DOHH2 (cell line): Measurements from ENCODE around the gene RBBP8NL.

ENCODE experiments used
- CTCF ChIP-seq: fragments of 200-600 bp; sonication (generic); IDR thresholded peaks from one replicate; pipeline ENCODE4 v1.5.1; 2014; ENCODE audit warnings: antibody characterized with exemption, mild to moderate bottlenecking, low read depth, low read length; ENCODE audit not compliant: poor library complexity, severe bottlenecking
- EZH2phosphoT487 ChIP-seq: fragments of 200-600 bp; sonication (generic); IDR thresholded peaks from 2 replicates; pipeline ENCODE4 v1.6.1; 2017; ENCODE audit warnings: borderline replicate concordance, mild to moderate bottlenecking, antibody characterized with exemption, low read length, moderate library complexity, mixed read lengths

GRCh38 chr20:62407221-62407992 lies 19.9 kb downstream of the RBBP8NL start, which contains the start of gene CABLES2:
- TF ChIP-seq CTCF (peak; percentile 22), EZH2phosphoT487 (no peak)
